ENCODE results near the gene ZNF516.

ZNF516 gene

DNA sequence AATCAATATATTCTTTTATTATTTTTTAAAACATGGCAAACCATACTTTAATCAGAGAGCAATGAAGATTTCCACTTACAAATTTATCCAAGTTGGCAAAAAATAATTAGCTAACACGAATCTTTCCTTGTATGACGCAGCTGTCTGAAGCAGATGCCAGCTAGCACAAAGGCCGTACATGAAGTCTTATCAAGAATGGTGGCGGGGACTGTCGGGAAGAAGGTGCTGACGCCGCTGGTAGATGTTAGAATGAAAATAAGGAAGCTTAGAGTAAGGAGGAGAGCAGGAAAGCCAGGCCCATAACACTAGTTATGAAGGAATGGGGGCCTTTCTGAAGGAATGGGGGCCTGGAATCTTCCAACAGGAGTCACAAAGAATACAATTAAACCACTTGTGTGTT, 96.7 kb downstream of the ZNF516 start:
- DNase-seq: no peak

DNA sequence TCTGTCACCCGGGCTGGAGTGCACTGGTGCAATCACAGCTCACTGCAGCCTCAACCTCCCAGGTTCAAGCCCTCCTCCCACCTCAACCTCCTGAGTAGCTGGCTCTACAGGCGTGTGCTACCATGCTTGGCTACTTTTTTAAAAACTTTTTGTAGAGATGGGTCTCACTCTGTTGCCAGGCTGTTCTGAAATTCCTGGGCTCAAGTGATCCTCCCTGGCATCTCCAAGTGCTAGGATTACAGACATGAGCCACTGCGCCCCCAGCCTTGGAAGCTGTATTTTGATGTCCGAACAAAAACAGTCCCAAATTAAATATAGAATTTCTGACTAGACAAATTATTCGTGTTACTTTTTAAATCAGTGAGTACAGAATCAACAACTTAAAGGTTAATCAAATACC, 97.4 kb downstream of the ZNF516 start:
- DNase-seq: no peak

GRCh38 chr18:76396792-76397191, 98.2 kb downstream of the ZNF516 start:
- DNase-seq: no peak

GRCh38 chr18:76395609-76396008, 99.4 kb downstream of the ZNF516 start:
- no peak for DNase-seq

DNA sequence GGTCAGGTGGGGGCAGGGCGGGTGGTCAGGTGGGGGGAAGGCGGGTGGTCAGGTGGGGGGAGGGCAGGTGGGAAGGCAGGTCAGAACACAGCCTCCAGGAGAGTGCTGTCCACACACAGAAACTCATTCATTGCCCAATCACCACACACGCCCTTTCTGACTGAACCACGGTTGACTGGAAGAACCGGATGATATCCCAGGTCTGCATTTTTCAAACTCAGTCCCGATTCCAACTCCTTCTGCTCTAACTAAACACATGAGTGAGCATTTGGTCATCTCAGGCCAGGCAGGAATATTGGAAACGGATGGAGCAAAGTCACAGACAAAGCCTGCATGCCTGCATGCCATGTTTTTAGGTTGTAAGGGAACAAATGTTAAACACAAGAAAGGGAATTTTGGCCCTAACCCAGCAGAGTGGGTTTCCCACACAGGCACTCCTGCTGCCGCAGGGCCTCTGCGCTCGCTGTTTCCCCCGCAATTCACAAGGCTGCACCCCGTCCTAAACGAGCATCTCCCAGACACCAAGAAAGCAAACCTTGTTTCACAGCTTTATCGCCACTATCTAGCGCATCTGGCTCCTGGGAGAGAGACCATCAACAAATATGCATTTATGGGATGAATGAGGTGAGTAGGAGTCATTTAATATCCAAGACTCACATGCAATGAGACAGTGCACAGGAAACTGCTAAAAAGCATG, 100.1 kb downstream of the ZNF516 start:
- no peak for DNase-seq

- DNase-seq: no peak
Measured at GRCh38 chr18:76392349-76392748, 102.7 kb downstream of the ZNF516 start.

DNA sequence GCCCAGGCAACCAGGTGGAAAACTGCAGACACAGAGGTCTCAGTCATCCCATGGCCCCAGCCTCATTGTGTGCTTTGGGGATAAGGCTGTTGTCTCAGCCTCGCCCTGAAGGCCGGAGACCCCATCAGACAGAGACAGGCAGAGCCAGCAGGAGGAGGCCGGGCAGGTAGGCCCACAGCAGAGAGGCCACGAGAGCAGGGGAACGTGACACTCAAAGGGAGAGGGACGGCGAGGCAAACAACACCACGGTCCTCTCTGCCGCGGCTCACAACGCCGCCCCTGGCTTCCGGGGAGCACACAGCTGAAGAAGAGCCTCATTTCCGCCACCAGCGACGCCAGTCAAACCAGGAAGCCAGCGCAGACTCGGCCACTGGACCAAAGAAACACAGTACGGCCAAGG, 103.3 kb downstream of the ZNF516 start:
- no peak for DNase-seq

- no peak for DNase-seq
Measured at GRCh38 chr18:76391038-76391437, 104.0 kb downstream of the ZNF516 start.

GRCh38 chr18:76390452-76391035, 104.5 kb downstream of the ZNF516 start:
- DNase-seq: no peak

- no peak for DNase-seq
Measured at GRCh38 chr18:76389716-76390115, 105.3 kb downstream of the ZNF516 start.

DNA sequence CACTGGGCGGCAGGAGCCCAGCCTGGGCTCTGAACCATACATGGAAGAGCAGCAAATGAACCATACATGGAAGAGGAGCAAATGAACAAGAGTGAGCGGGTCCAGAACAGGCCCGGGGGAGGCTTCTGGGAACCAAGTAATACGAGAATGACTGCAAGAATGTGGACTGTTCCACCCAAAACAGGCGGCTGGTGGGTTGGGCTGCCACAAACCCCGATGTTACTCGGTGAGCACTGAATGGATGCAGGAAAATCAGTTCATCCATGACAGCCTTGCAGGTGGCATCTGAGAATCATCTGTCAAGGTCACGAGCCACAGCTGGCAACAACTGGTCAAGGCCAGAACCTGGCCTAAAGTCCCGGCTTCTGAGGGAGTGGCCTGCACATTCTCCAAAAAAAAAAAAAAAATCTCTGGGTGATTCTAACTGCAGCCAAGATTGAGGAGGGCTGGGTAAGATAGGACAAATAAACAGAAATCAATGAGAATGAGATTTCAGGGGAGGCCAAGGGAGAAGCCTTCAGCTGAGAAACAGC, 106.1 kb downstream of the ZNF516 start:
- no peak for DNase-seq

DNA sequence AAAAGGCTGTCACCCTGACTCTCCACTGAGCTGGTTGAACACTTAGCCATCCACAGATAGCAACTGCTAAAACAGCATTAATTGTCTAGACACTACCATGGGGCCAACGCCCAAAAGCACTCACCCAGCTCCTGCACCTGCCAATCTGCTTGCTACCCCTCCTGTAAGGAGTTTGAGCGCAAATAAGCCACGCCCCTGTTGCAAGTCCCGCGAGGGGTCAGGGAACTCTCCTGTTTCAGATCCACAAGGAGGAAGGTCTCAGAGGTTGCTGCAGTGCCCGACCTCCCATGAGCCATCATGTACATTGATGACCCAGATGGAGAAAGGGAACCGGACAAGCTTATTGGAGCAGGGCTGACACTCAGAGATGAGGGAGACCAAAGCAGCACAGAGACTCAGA, 106.8 kb downstream of the ZNF516 start:
- no peak for DNase-seq

DNA sequence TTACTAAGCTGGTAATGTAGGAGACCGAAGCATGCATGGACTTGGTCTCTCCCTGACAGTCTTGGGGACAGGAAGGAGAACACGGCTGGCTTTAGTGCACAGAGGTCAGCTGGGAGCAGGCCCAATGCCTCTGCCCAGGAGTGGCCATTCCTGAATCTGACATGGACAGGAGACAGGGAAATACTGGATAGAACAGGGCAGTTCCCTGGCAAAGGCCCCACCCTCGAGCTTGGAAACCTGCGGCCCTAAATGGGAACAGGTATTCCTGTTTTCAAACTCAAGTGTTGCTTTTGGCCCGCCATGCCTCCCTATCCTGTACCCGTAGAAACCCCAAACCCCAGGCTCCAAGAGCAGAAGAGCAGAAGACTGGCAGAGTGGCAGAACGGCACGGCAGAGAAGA, 107.4 kb downstream of the ZNF516 start:
- no peak for DNase-seq

DNA sequence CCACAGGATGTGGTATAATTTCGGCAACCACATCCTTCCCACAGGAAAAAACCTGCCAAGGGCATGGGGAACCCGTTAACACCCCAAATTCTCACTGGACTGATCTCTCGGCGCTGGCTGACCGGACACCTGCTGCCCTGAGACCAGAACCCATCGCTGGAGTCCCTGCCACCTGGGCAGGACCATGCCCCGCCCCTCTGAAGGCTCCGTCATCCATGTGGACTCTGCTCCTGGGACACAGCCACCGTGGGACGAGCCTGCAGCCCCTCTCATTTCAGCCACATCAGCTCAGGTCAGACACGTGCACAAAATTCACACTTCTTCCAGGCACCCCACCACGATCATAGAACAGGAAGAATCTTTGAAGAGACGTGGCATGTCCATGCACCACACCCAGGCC, 108.2 kb downstream of the ZNF516 start:
- DNase-seq: no peak

- DNase-seq: no peak
Measured at GRCh38 chr18:76386071-76386470, 109.0 kb downstream of the ZNF516 start.

GRCh38 chr18:76385681-76385975, 109.4 kb downstream of the ZNF516 start:
- no peak for DNase-seq

- DNase-seq: no peak
Measured at GRCh38 chr18:76384861-76385680, 110.0 kb downstream of the ZNF516 start.

GRCh38 chr18:76384114-76384790, 110.8 kb downstream of the ZNF516 start:
- no peak for DNase-seq

DNA sequence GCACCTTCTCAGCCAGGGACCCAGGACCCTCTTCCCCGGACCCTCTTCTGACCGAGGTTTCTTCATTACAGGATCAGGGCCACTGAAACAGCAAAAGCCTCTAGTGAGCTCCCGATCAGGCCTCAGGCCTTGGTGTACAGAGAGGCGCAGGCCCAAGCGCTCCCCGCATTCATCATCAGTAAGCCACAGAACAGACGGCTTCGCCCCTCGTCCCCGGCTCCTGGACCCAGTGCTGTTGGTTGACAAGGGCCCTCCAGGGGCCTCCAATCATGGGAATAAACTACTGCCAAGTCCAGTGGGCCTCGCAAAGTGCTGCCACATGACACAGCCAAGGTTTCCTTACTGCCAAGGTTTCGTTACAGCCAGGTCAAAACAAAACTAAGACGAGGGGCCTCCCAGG, 111.4 kb downstream of the ZNF516 start:
- no peak for DNase-seq

- DNase-seq: no peak
Measured at GRCh38 chr18:76382275-76382674, 112.8 kb downstream of the ZNF516 start.

DNA sequence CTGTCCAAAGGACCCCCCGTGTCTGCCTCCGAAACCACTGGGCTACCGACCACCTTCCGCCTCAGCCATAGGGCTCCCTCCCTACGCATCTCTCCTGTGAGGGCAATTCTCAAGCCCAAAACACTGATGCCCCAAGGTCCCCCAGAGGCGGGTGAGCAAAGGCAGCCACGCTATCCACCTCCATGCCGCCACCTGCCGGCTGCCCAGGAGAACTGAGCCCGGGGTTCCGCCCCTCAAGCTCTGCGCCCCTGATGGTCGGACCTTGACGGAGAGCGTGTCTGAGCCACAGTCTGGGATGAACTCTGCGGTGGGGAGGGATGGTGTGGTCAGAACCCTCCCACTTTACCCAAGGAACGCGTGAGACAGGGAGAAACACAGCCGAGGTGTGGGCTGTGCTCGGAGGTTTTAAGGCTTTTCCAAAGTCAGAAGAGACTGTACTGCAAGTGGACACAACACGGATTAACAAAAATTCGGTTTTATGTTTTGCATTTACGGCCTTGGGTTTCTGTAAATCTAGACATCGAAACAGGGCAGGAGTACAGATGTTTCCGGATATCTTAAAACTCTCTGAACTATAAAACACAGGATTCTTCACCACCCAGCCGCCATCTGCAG, 114.1 kb downstream of the ZNF516 start:
- no peak for DNase-seq

GRCh38 chr18:76380127-76380729, 114.8 kb downstream of the ZNF516 start:
- DNase-seq: no peak

All from stimulated activated CD4-positive, alpha-beta T cell treated with anti-CD3 and anti-CD28 coated beads, Interleukin-4, amount 100 ng/mL, for 24 hours (primary cell).